Measurements from ENCODE around the gene BIRC6. TPM values are rescaled to one million over a fixed set of nuclear protein-coding genes. Genes with fewer than 3 reads are reported as not detected.
"Not testable (repeated sequence)": the region's sequence is repeated elsewhere in the genome, so short reads cannot be mapped to it uniquely, and the experiment has no call there.

Gene BIRC6, protein sequence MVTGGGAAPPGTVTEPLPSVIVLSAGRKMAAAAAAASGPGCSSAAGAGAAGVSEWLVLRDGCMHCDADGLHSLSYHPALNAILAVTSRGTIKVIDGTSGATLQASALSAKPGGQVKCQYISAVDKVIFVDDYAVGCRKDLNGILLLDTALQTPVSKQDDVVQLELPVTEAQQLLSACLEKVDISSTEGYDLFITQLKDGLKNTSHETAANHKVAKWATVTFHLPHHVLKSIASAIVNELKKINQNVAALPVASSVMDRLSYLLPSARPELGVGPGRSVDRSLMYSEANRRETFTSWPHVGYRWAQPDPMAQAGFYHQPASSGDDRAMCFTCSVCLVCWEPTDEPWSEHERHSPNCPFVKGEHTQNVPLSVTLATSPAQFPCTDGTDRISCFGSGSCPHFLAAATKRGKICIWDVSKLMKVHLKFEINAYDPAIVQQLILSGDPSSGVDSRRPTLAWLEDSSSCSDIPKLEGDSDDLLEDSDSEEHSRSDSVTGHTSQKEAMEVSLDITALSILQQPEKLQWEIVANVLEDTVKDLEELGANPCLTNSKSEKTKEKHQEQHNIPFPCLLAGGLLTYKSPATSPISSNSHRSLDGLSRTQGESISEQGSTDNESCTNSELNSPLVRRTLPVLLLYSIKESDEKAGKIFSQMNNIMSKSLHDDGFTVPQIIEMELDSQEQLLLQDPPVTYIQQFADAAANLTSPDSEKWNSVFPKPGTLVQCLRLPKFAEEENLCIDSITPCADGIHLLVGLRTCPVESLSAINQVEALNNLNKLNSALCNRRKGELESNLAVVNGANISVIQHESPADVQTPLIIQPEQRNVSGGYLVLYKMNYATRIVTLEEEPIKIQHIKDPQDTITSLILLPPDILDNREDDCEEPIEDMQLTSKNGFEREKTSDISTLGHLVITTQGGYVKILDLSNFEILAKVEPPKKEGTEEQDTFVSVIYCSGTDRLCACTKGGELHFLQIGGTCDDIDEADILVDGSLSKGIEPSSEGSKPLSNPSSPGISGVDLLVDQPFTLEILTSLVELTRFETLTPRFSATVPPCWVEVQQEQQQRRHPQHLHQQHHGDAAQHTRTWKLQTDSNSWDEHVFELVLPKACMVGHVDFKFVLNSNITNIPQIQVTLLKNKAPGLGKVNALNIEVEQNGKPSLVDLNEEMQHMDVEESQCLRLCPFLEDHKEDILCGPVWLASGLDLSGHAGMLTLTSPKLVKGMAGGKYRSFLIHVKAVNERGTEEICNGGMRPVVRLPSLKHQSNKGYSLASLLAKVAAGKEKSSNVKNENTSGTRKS (N-terminal part only)
- 52.4 and 72.7 TPM in 2 replicates for total RNA-seq (2014; rRNA removed; shearing (Covaris generic))
- polyA plus RNA-seq (2014; cell fraction: nucleus; rRNA removed): 35.6 and 57.1 TPM in 2 replicates

DNA sequence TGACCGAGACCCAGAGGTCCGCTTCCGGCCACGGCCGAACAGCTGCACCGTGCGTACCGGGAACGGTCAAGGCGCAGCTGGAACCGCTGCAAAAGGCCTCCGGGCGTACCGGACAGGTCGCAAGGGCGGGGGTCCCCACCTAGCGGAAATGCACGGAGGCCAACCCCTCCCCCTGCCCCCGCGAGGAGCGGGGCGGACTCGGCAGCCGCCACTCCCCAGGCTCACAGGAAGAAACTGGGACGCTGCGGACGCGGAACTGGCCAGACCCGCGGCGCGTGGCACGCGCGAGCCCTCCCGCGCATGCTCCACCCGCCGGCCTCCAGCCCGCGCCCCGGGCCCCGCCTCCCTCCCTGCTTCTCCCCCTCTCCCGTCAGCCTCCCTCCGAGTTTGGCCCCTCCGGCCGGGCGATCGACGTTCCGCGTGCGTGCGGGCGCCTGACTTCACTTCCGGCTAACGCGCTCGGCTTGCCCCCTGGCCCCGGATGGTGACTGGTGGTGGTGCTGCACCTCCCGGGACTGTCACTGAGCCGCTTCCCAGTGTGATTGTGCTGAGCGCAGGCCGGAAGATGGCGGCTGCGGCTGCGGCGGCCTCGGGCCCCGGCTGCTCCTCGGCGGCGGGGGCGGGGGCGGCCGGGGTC, at the start of gene BIRC6:
BIRC6 (plus strand) TSS at position 343 of the 637 bp plus-strand sequence; CDS start at position 482, 139 bp downstream.
- peak; percentile 97 for DNase-seq (ENCODE audit: extremely low read depth, low read depth)

DNA sequence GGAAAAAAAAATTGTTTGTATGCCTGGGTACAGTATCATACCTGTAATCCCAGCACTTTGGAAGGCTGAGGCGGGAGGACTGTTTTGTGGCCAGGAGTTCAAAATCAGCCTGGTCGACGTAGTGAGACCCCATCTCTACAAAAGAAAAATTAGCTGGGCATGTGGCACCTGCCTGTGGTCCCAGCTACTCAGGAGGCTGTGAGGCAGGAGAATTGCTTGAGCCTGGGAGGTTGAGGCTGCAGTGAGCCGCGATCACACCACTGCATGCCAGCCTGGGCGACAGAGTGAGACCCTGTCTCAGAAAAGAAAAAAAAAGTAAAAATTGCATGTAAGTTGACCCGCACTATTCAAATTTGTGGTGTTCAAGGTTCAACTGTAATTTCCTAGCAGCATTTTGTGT, 46.2 kb upstream of the BIRC6 start:
- DNase-seq (ENCODE audit: extremely low read depth, low read depth): no peak

DNA sequence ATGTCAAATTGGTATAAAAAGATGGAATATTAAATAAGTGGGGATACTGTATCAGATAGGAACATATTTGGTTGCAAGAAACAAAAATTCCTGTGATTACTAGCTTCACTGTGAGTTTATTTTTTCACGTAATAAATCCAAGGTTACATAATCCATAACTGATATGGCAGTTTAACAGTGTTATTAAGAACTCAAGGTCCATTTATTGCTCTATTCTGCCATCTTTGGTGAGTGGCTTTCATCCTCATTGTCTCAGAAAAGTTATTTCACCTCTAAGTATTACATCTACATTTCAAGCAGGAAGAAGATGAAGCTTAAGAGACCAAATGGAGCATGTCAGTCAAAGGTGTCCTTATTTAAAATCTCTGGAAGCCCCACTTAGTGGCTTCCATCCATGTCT, 41.9 kb upstream of the BIRC6 start:
- no peak for DNase-seq (ENCODE audit: extremely low read depth, low read depth)

DNA sequence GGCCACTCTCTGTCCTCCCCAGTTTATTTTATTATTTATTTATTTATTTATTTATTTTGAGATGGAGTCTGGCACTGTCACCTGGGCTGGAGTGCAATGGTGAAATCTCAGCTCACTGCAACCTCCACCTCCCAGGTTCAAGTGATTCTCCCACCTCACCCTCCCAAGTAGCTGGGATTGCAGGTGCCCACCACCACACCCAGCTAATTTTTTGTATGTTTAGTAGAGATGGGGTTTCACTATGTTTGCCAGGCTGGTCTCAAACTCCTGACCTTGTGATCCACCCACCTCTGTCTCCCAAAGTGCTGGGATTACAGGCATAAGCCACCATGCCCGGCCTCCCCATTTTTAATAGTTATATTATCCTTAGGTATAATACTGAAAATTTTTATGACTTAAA, 28.1 kb upstream of the BIRC6 start:
- not testable (repeated sequence) for DNase-seq (ENCODE audit: extremely low read depth, low read depth)

DNA sequence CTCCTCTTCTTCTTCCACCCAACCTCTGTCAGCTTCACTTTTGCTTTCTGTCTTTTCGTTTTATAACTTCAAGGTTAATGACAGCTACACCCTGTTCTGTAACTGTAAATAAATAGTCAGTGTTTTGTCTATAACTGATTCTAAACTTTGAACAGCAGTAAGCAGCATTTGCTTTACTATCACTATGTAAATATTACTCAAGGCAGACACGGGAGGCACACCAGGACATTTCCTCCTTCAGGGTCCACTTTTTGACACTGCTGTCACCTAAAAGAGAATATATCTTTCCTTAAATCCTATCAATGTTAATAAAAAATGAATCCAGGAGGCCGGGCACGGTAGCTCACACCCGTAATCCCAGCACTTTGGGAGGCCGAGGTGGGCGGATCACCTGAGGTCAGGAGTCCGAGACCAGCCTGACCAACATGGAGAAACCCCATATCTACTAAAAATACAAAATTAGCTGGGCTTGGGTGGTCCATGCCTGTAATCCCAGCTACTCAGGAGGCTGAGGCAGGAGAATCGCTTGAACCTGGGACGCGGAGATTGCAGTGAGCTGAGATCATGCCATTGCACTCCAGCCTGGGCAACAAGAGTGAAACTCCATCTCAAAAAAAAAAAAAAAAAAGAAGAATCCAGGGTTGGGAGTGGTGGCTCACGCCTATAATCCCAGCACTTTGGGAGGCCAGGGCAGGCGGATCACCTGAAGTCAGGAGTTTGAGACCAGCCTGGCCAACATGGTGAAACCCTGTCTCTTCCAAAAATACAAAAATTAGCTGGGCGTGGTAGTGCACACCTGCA, 27.4 kb upstream of the BIRC6 start:
- not testable (repeated sequence) for DNase-seq (ENCODE audit: extremely low read depth, low read depth)

DNA sequence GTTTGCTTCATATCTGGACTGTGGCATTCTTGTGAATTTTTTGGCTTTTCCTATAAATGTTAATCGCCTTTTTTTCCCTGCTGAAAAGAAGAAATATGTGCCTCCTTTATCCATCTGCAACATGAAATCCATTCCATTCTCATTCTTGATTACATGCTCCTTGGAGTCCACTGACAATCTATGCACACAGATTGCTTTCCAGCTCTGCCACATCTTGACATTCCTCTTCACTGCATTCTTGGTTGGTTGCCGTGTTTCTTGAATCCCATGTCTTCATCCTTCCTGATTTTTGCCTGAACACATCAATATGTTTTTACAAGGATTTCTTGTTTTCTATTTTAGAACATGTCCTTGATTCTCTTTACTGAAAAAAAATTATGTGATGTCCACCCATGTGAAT, 26.7 kb upstream of the BIRC6 start:
- no peak for DNase-seq (ENCODE audit: extremely low read depth, low read depth)

DNA sequence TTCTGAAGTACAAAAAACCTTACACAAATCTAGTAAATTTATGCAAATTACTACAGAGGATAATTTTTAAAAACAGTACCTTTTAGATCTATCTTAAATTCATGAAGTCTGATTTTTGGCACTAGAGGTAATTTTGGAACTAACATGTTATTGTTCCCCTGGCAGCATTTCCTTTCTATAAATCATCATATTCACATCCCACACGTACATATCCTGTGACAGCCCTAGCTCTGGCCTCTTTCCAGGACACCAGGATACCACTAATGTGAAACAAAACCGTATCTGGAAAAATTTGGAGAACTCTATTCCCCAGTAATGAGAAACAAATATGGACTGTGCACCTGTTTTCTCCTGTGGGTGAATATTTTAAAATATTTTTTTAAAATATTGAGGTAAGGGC, 14.0 kb upstream of the BIRC6 start:
- no peak for DNase-seq (ENCODE audit: extremely low read depth, low read depth)

DNA sequence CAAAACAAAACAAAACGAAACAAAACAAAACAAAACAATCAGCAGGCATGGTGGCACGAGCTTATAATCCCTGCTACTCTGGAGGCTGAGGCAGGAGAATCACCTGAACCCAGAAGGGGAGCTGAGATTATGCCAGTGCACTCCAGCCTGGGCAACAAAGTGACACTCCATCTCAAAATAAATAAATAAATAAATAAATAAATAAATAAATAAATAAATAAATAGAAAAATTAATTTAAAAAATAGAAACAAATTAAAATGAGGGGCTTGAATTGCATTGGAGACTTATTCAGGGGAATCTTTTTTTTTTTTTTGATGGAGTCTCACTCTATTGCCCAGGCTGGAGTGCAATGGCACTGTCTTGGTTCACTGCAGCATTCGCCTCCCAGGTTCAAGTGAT, 6.0 kb upstream of the BIRC6 start:
- DNase-seq (ENCODE audit: extremely low read depth, low read depth): not testable (repeated sequence)

DNA sequence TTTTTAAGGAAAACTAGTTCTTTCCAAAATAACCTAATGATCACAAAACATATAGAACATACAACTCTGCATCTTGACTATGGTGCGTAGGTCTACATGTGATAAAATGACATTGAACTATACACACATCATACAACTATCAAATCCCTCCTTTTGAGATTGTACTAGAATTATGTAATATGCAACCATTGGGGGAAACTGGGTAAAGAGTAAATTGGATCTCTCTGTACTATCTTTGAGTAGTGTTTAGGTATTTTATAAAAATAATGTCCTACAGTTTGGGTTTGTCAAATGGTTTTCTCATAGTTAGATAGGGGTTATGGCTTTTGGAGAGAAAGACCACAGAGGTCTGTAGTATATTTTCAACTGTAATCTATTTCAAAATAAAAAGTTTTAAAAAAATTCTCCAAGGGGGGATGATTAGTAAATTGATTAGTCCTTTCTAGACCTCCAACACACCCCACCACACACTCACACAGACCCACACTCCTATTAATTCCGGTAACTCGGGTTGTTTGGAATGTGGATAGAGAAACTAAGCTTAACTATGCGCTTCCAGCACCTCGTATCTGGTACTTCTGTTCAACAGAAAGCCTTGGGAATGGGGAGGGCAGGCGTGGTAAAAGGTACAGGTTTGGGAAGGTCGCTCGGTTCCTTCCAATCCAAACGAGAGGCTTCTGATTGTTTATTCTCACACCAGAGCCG, 695 bp upstream of the BIRC6 start:
- no peak for DNase-seq (ENCODE audit: extremely low read depth, low read depth)

DNA sequence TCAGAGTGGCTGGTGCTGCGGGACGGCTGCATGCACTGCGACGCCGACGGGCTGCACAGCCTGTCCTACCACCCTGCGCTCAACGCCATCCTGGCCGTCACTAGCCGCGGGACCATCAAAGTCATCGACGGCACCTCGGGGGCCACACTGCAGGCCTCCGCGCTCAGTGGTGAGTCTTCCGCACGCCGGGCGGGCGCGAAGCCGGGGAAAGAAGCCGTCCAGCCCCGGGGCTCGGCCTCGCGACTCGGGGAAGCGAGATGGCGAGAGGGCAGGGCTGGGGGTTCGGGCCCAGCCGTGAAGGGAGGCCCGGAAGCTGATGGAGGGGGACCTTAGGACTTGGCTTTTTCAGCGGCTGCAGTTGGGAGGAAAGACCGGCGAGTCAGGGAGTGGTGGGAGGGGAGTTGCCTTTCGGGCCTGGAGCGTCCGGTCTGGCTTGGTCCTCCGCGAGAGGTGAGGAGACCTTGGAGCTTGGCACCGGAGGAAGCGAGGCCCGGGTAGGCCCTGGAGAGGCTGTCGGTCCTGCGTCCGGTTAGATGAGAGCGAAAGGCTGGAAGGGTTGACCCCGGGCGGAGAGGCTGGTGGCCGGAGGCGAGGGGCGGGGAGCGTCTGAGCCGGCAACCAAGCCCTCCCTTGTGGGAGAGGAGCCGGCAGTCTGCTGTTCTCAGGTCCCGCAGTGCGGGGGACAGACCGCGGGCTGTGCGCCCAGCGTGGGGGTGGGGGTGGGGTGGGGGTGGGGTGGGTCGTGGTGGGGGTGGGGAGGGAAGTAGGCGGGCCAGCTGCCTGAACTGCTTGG, 691 bp downstream of the BIRC6 start:
- peak; percentile 11 for DNase-seq (ENCODE audit: extremely low read depth, low read depth)

DNA sequence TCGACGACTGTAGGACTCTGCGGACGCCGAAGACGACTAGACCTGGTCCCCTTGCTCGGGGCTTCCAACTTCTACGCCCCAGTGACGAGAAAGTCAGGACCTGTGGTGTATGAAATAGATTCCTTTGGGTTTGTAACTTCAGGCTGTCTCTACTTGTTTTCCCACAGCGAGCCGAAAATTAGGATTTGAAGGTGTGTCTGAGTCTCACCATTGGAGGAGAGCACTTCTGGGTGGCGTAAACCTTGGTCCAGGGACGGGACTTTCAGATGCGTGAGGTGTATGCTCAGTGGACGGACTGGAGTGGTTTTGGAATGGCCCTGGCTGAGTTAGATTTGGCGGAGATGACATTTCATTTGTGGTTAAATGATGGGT, 1.3 kb downstream of the BIRC6 start:
- no peak for DNase-seq (ENCODE audit: extremely low read depth, low read depth)

DNA sequence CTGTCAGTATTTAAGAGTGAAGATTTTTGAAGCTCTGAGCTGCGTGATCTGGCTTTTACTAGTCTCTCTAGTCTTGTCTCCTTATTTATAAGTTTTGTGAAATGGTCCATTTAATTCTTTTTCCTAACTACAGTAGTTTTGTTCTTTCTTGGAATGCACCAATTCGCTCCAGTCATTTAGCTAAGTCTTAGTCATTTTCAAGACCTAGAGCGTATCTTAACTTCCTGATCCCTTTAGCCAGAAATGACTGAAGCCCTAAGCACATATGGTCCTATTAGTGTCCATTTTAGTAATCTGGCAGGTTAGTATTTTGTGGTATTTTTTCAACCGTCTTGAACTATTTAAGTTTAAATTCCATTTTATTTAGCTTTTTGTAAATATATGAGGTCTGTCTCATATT, 3.6 kb downstream of the BIRC6 start:
- no peak for DNase-seq (ENCODE audit: extremely low read depth, low read depth)

DNA sequence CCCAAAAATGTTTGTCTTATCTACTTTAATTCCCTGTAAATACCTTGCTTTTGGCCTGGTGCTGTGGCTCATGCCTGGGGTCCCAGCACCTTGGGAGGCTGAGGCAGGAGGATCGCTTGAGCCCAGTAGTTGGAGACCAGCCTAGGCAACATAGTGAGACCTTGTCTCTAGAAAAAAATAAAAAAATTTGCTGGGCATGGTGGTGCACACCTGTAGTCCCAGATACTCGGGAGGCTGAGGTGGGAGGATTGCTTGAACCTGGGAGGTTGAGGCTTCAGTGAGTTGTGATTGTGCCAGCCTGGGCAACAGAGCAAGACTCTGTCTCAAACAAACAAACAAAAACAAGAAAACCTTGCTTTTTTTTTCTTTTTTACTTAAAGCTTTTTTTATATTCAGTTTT, 6.2 kb downstream of the BIRC6 start:
- not testable (repeated sequence) for DNase-seq (ENCODE audit: extremely low read depth, low read depth)

DNA sequence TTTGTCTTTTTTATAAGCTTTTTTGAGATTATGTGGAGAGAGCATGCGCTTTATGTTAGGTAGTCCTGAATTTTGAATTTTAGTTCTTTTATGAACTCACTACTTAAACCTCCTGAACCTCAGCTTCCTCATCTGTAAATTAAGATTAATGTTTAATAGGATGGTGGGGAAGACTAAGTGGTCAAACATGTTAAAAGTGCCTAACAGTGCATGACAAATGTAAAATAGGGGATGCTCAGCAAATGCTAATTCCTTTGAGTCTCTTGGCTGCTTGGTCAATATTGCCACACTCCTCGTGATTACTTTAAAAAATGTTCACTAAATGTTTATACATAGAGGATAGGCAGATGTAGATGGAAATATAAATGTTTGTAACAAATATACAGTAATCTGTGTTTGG, 6.8 kb downstream of the BIRC6 start:
- no peak for DNase-seq (ENCODE audit: extremely low read depth, low read depth)

DNA sequence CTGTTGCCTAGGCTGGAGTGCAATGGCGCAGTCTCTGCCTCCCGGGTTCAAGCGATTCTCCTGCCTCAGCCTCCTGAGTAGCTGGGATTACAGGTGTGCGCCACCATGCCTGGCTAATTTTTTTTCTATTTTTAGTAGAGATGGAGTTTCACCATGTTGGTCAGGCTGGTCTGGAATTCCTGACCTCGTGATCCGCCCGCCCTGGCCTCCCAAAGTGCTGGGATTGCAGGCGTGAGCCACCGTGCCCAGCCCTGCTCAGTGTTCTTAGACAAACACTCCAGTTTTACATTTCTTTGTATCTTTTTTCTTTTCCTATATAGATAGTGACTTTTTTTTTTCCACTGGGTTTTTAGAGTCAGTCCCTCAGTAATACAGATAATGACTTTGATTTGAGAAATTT, 7.5 kb downstream of the BIRC6 start:
- DNase-seq (ENCODE audit: extremely low read depth, low read depth): not testable (repeated sequence)

DNA sequence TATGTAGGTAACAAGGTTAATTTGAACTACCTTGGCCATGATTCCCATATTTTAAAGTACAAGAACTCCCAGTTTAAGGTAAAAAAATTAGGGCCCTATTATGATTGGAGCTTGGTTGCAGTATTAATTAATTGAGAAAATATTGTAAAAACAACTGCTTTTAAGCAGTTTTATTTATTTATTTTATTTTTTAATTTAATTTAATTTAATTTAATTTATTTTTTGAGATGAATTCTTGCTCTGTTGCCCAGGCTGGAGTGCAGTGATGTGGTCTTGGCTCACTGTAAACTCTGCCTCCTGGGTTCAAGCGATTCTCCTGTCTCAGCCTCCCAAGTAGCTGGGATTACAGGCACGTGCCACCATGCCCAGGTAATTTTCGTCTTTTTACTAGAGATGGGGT, 8.9 kb downstream of the BIRC6 start:
- not testable (repeated sequence) for DNase-seq (ENCODE audit: extremely low read depth, low read depth)

DNA sequence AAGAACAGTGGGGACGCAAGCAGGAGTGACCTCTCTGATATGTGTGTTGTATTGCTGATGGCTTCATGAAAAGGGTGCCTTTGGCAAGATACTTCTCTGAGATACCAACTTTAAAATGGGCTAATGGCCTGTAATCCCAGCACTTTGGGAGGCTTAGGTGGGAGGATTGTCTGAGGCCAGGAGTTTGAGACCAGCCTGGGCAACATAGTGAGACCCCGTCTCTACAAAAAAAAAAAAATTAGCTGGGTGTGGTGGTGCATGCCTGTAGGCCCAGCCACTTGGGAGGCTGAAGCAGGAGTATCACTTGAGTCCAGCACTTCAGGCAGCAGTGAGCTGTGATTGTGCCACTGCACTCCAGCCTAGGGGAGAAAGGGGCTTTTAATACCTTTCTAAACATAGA, 9.8 kb downstream of the BIRC6 start:
- DNase-seq (ENCODE audit: extremely low read depth, low read depth): no peak

DNA sequence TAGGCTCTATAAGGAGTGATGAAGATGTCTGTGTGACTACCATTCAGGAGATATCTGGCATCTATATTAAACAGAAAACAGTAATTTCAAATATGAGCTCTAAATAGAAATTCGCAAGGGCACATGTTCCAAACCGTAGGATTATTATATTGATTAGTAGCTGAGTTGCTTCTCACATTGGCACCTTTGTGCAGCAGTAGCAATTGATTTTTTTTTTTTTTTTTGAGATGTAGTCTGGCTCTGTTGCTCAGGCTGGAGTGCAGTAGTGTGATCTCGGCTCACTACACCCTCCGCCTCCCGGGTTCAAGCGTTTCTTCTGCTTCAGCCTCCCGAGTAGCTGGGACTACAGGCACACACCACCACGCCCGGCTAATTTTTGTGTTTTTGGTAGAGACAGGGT, 12.4 kb downstream of the BIRC6 start:
- DNase-seq (ENCODE audit: extremely low read depth, low read depth): no peak

Data from NCI-H460 (cell line).